Measurements from ENCODE around the gene RIGI.

GRCh38 chr9:32526707-32527048 lies 682 bp upstream of the RIGI start:
- no peak for TF ChIP-seq POLR2A (IDR thresholded peaks at IDR 0.05)
- TF ChIP-seq, protein P1, sequence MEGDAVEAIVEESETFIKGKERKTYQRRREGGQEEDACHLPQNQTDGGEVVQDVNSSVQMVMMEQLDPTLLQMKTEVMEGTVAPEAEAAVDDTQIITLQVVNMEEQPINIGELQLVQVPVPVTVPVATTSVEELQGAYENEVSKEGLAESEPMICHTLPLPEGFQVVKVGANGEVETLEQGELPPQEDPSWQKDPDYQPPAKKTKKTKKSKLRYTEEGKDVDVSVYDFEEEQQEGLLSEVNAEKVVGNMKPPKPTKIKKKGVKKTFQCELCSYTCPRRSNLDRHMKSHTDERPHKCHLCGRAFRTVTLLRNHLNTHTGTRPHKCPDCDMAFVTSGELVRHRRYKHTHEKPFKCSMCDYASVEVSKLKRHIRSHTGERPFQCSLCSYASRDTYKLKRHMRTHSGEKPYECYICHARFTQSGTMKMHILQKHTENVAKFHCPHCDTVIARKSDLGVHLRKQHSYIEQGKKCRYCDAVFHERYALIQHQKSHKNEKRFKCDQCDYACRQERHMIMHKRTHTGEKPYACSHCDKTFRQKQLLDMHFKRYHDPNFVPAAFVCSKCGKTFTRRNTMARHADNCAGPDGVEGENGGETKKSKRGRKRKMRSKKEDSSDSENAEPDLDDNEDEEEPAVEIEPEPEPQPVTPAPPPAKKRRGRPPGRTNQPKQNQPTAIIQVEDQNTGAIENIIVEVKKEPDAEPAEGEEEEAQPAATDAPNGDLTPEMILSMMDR (IDR thresholded peaks at IDR 0.05): no peak
